GM23338 (cell line): Measurements from ENCODE around the gene BEND5. TPM values are rescaled to one million over a fixed set of nuclear protein-coding genes. Genes with fewer than 3 reads are reported as not detected.

Source experiments
- ATAC-seq: fragments of 200-7000 bp; cut with Tn5 transposase; 3 replicates; pipeline ENCODE4 v1.9.1; 2020
- DNase-seq: peaks from one replicate; pipeline ENCODE4 v3.0.0-alpha.2; 2015; ENCODE audit warnings: low spot score
- H2AFZ ChIP-seq: fragments of 200-600 bp; sonication (generic); 2 replicates; pipeline ENCODE4 v1.8.0; 2016; ENCODE audit warnings: antibody characterized with exemption, mild to moderate bottlenecking, moderate library complexity
- H3F3A ChIP-seq: fragments of 200-600 bp; sonication (generic); replicated peaks from 2 replicates; pipeline ENCODE4 v1.8.0; 2017; ENCODE audit warnings: antibody characterized with exemption, mixed run types, low read depth
- H3K27ac ChIP-seq: fragments of 200-600 bp; sonication (generic); 2 replicates; pipeline ENCODE4 v1.6.1; 2016; ENCODE audit warnings: low read depth
- H3K27me3 ChIP-seq: fragments of 200-600 bp; sonication (generic); 2 replicates; pipeline ENCODE4 v1.8.0; 2016; ENCODE audit warnings: mild to moderate bottlenecking, mixed run types, moderate library complexity; ENCODE audit not compliant: insufficient read depth
- H3K36me3 ChIP-seq: fragments of 200-600 bp; sonication (generic); 2 replicates; pipeline ENCODE4 v1.8.0; 2016; ENCODE audit warnings: mild to moderate bottlenecking; ENCODE audit not compliant: insufficient read depth
- H3K4me1 ChIP-seq: fragments of 200-600 bp; sonication (generic); 2 replicates; pipeline ENCODE4 v1.8.0; 2016; ENCODE audit warnings: mild to moderate bottlenecking, moderate library complexity; ENCODE audit not compliant: insufficient read depth
- H3K4me2 ChIP-seq: fragments of 200-600 bp; sonication (generic); 2 replicates; pipeline ENCODE4 v1.7.1; 2017; ENCODE audit warnings: mixed run types
- H3K4me3 ChIP-seq: fragments of 200-600 bp; sonication (generic); 2 replicates; pipeline ENCODE4 v1.6.1; 2016; ENCODE audit warnings: mixed run types
- H3K79me2 ChIP-seq: fragments of 200-600 bp; sonication (generic); replicated peaks from 2 replicates; pipeline ENCODE4 v1.8.0; 2017; ENCODE audit warnings: mild to moderate bottlenecking; ENCODE audit not compliant: insufficient read depth
- H3K9me2 ChIP-seq: fragments of 200-600 bp; sonication (generic); 2 replicates; pipeline ENCODE4 v1.8.0; 2017; ENCODE audit not compliant: insufficient read depth
- H4K20me1 ChIP-seq: fragments of 200-600 bp; sonication (generic); replicated peaks from 2 replicates; pipeline ENCODE4 v1.8.0; 2017; ENCODE audit warnings: mild to moderate bottlenecking; ENCODE audit not compliant: insufficient read depth
- H3K27ac Mint-ChIP-seq: 2 replicates; pipeline ENCODE4 v1.8.0; 2020; ENCODE audit warnings: inconsistent platforms, mild to moderate bottlenecking, moderate library complexity, mixed read lengths
- H3K27me3 Mint-ChIP-seq: 3 replicates; pipeline ENCODE4 v1.8.0; 2022; ENCODE audit warnings: low read depth, mild to moderate bottlenecking, moderate library complexity, mixed read lengths, inconsistent platforms; ENCODE audit not compliant: insufficient read depth, poor library complexity
- H3K36me3 Mint-ChIP-seq: 3 replicates; pipeline ENCODE4 v1.8.0; 2021; ENCODE audit warnings: low read depth, mild to moderate bottlenecking, inconsistent platforms, moderate library complexity, mixed read lengths
- H3K4me1 Mint-ChIP-seq: 3 replicates; pipeline ENCODE4 v1.8.0; 2020; ENCODE audit warnings: mild to moderate bottlenecking, inconsistent platforms, mixed read lengths
- H3K4me3 Mint-ChIP-seq: 3 replicates; pipeline ENCODE4 v1.8.0; 2021; ENCODE audit warnings: moderate library complexity, mild to moderate bottlenecking, inconsistent platforms, mixed read lengths
- H3K9me3 Mint-ChIP-seq: 3 replicates; pipeline ENCODE4 v1.8.0; 2020; ENCODE audit warnings: moderate library complexity, mild to moderate bottlenecking, inconsistent platforms, mixed read lengths
- CTCF ChIP-seq, 2 experiments: fragments of 200-600 bp in 1 of 2; sonication (generic) in 1 of 2; conservative IDR thresholded peaks; 2 replicates each; pipeline versions ENCODE4 v1.5.1 to v1.6.1; 2016 to 2017; ENCODE audit warnings: antibody characterized with exemption in 2 of 2, low read depth in 2 of 2, mild to moderate bottlenecking in 2 of 2, moderate library complexity in 1 of 2
- EZH2 ChIP-seq: fragments of 200-600 bp; sonication (generic); IDR thresholded peaks from one replicate; pipeline ENCODE4 v1.8.0; 2017; ENCODE audit warnings: antibody characterized with exemption, mild to moderate bottlenecking, low read depth; ENCODE audit not compliant: unreplicated experiment
- EZH2phosphoT487 ChIP-seq: fragments of 200-600 bp; sonication (generic); IDR thresholded peaks from one replicate; pipeline ENCODE4 v1.8.1; 2018; ENCODE audit warnings: antibody characterized with exemption; ENCODE audit not compliant: unreplicated experiment
- NANOG ChIP-seq: IDR thresholded peaks from 2 replicates; pipeline ENCODE4 v1.6.1; 2016; ENCODE audit warnings: antibody characterized with exemption, borderline replicate concordance
- POLR2AphosphoS5 ChIP-seq: IDR thresholded peaks from 2 replicates; pipeline ENCODE4 v1.6.1; 2016; ENCODE audit warnings: antibody characterized with exemption, low read depth
- REST ChIP-seq: IDR thresholded peaks from one replicate; pipeline ENCODE4 v1.6.1; 2018; ENCODE audit warnings: antibody characterized with exemption; ENCODE audit not compliant: unreplicated experiment
- STAT1 ChIP-seq: IDR thresholded peaks from one replicate; pipeline ENCODE4 v1.6.1; 2016; ENCODE audit warnings: antibody characterized with exemption; ENCODE audit not compliant: unreplicated experiment
- ZNF331 ChIP-seq: fragments of 250-450 bp; sonication (Bioruptor Pico); IDR thresholded peaks from 2 replicates; pipeline ENCODE4 v1.5.0; 2020; ENCODE audit warnings: low read depth, mild to moderate bottlenecking, moderate library complexity
- polyA plus RNA-seq: library from polyadenylated mRNA; unstranded; fragments of >200 nt; fragmentation: Nextera tagmentation; extraction: Ambion mirVana; gene quantifications from 2 replicates; pipeline ENCODE4 v1.2.1, GENCODE V29; 2016
- total RNA-seq: library from RNA; depleted of rRNA; stranded (reverse); fragments of >200 nt; shearing (Covaris generic); gene quantifications from 2 replicates; pipeline ENCODE4 v1.2.3, GENCODE V29; 2014
- TF ChIP-seq, protein P1 (sequence below): IDR thresholded peaks from 2 replicates; pipeline ENCODE4 v1.6.1; 2016; ENCODE audit warnings: antibody characterized with exemption

The BEND5 gene
- total and polyA plus RNA-seq, 2 experiments from 2014 or later = 6.8 to 12.3 TPM

GRCh38 chr1:48756683-48757316 is 19.9 kb downstream of the BEND5 start:
- Histone ChIP-seq H3K9me2 (peaks cover 9% of the 10 kb centered on the region; the same call in 1 of the 2 replicates), H3K27me3 (no peaks in the 10 kb centered on the region), H4K20me1 (no peaks in the 10 kb centered on the region), H3K4me1 (peaks cover 16% of the 10 kb centered on the region; the same call in 1 of the 2 replicates), H2AFZ (no peak overlapping the region), H3K36me3 (peaks cover 8% of the 10 kb centered on the region), H3F3A (no peaks in the 10 kb centered on the region), H3K79me2 (no peaks in the 10 kb centered on the region), H3K27ac (no peak overlapping the region), H3K4me2 (peak overlapping the region; percentile 22; the same call in 1 of the 2 replicates), H3K4me3 (no peak overlapping the region)
- H3K36me3 Mint-ChIP-seq = peaks cover 30% of the 10 kb centered on the region
- H3K27ac Mint-ChIP-seq = no peak overlapping the region
- TF ChIP-seq POLR2AphosphoS5 (no peak), REST (no peak), EZH2phosphoT487 (no peak), ZNF331 (CRISPR knock-in tag) (no peak), NANOG (no peak), CTCF (conservative IDR thresholded peaks at IDR 0.05; ENCODE audit: low read depth in 2 of 2) (no peak), EZH2 (no peak)
- TF ChIP-seq, protein P1, sequence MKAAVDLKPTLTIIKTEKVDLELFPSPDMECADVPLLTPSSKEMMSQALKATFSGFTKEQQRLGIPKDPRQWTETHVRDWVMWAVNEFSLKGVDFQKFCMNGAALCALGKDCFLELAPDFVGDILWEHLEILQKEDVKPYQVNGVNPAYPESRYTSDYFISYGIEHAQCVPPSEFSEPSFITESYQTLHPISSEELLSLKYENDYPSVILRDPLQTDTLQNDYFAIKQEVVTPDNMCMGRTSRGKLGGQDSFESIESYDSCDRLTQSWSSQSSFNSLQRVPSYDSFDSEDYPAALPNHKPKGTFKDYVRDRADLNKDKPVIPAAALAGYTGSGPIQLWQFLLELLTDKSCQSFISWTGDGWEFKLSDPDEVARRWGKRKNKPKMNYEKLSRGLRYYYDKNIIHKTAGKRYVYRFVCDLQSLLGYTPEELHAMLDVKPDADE = no peak
- no peak overlapping the region for H3K4me3 Mint-ChIP-seq
- no peak for ATAC-seq
- H3K4me1 Mint-ChIP-seq = peaks cover 27% of the 10 kb centered on the region
- H3K9me3 Mint-ChIP-seq = no peaks in the 10 kb centered on the region
- peaks cover 4% of the 10 kb centered on the region for H3K27me3 Mint-ChIP-seq
- DNase-seq = no peak

GRCh38 chr1:48753293-48753692 is 23.4 kb downstream of the BEND5 start:
- peaks cover 3% of the 10 kb centered on the region for H3K27me3 Mint-ChIP-seq
- H2AFZ ChIP-seq = no peak overlapping the region
- DNase-seq (peak; percentile 7), ATAC-seq (no peak)
- no peaks in the 10 kb centered on the region for H3K79me2 ChIP-seq
- H3K4me1 Mint-ChIP-seq = peaks cover 17% of the 10 kb centered on the region
- peaks cover 9% of the 10 kb centered on the region; the same call in 1 of the 2 replicates for H3K9me2 ChIP-seq
- peaks cover 12% of the 10 kb centered on the region; the same call in 1 of the 2 replicates for H3K4me1 ChIP-seq
- no peak overlapping the region for H3K4me3 Mint-ChIP-seq
- no peak overlapping the region for H3K27ac Mint-ChIP-seq
- no peak overlapping the region for H3K27ac ChIP-seq
- no peaks in the 10 kb centered on the region for H3K9me3 Mint-ChIP-seq
- no peaks in the 10 kb centered on the region for H4K20me1 ChIP-seq
- H3K36me3 Mint-ChIP-seq = peaks cover 11% of the 10 kb centered on the region
- no peak overlapping the region for H3K4me3 ChIP-seq
- H3K4me2 ChIP-seq = no peak overlapping the region
- no peaks in the 10 kb centered on the region for H3K27me3 ChIP-seq
- no peaks in the 10 kb centered on the region for H3F3A ChIP-seq
- H3K36me3 ChIP-seq = peaks cover 11% of the 10 kb centered on the region; the same call in 1 of the 2 replicates
- no peak for TF ChIP-seq EZH2
- TF ChIP-seq ZNF331 (CRISPR knock-in tag) = no peak
- no peak for TF ChIP-seq STAT1
- TF ChIP-seq EZH2phosphoT487 = no peak
- no peak for TF ChIP-seq POLR2AphosphoS5
